Smooth muscle cell (in vitro differentiated cells): ENCODE results near the gene TYSND1. TPM values are rescaled to one million over a fixed set of nuclear protein-coding genes. Genes with fewer than 3 reads are reported as not detected.

Experiments used
- DNase-seq: peaks from one replicate; lab custom pipeline; 2025; ENCODE audit not compliant: unreplicated experiment; lab: John Stamatoyannopoulos, UW
- H2AFZ ChIP-seq: fragments of 200-600 bp; sonication (generic); 2 replicates; pipeline ENCODE4 v1.6.0; 2016; ENCODE audit warnings: antibody characterized with exemption, low read depth, mild to moderate bottlenecking
- H3F3A ChIP-seq: fragments of 200-600 bp; sonication (generic); 2 replicates; pipeline ENCODE4 v1.6.0; 2017; ENCODE audit warnings: antibody characterized with exemption, low read depth
- H3K27ac ChIP-seq: fragments of 200-600 bp; sonication (generic); 2 replicates; pipeline ENCODE4 v1.5.1; 2016; ENCODE audit warnings: low read depth, mild to moderate bottlenecking
- H3K27me3 ChIP-seq: fragments of 200-600 bp; sonication (generic); 2 replicates; pipeline ENCODE4 v1.6.1; 2016; ENCODE audit warnings: low read depth, mild to moderate bottlenecking
- H3K36me3 ChIP-seq: fragments of 200-600 bp; sonication (generic); 2 replicates; pipeline ENCODE4 v1.5.1; 2016; ENCODE audit warnings: low read depth
- H3K4me1 ChIP-seq: fragments of 200-600 bp; sonication (generic); 2 replicates; pipeline ENCODE4 v1.5.1; 2016; ENCODE audit warnings: low read depth
- H3K4me2 ChIP-seq: fragments of 200-600 bp; sonication (generic); 2 replicates; pipeline ENCODE4 v1.6.0; 2016; ENCODE audit warnings: mild to moderate bottlenecking
- H3K4me3 ChIP-seq: fragments of 200-600 bp; sonication (generic); 2 replicates; pipeline ENCODE4 v1.5.1; 2016; ENCODE audit warnings: mild to moderate bottlenecking
- H3K79me2 ChIP-seq: fragments of 200-600 bp; sonication (generic); 2 replicates; pipeline ENCODE4 v1.6.0; 2016; ENCODE audit warnings: low read depth, mild to moderate bottlenecking
- H3K9ac ChIP-seq: fragments of 200-600 bp; sonication (generic); 2 replicates; pipeline ENCODE4 v1.6.0; 2016; ENCODE audit warnings: low read depth
- H3K9me3 ChIP-seq: fragments of 200-600 bp; sonication (generic); replicated peaks from 2 replicates; pipeline ENCODE4 v1.5.1; 2016; ENCODE audit warnings: low read depth
- H4K20me1 ChIP-seq: fragments of 200-600 bp; sonication (generic); 2 replicates; pipeline ENCODE4 v1.6.0; 2016; ENCODE audit warnings: low read depth
- CTCF ChIP-seq: fragments of 200-600 bp; sonication (generic); IDR thresholded peaks from 2 replicates; pipeline ENCODE4 v1.5.1; 2017; ENCODE audit warnings: borderline replicate concordance, mild to moderate bottlenecking, antibody characterized with exemption; ENCODE audit not compliant: insufficient read depth, poor library complexity, severe bottlenecking
- WGBS: methylation state at CpG from one replicate; pipeline ENCODE4 v1.1.7; 2016; ENCODE audit warnings: low lambda C conversion rate; 5-methylcytosine and 5-hydroxymethylcytosine counted together
- polyA plus RNA-seq: library from polyadenylated mRNA; unstranded; fragments of >200 nt; fragmentation: Nextera tagmentation; extraction: Ambion mirVana; gene quantifications from 2 replicates; pipeline ENCODE4 v1.2.1, GENCODE V29; 2016
- total RNA-seq: library from RNA; depleted of rRNA; stranded (reverse); fragments of >200 nt; gene quantifications from 2 replicates; pipeline ENCODE4 v1.2.3, GENCODE V29; 2014

TYSND1 gene
- total RNA-seq = 2.4 and 4.9 TPM in 2 replicates
- polyA plus RNA-seq = 4.5 and 10.0 TPM in 2 replicates

GRCh38 chr10:70146489-70147258 lies at the start of gene TYSND1:
TYSND1 (minus strand) TSS chr10:70146700; CDS start chr10:70146586, 114 bp downstream.
- peaks cover 16% of the 10 kb centered on the region for H3K4me1 ChIP-seq
- DNase-seq = peak; percentile 71
- H3F3A ChIP-seq = peaks cover 41% of the 10 kb centered on the region
- peak within 1 kb of the TSS; percentile 58 for H3K9ac ChIP-seq
- H2AFZ ChIP-seq = no peak within 1 kb of the TSS
- H4K20me1 ChIP-seq = peaks cover 89% of the 10 kb centered on the region
- H3K27ac ChIP-seq = peak within 1 kb of the TSS; percentile 85
- WGBS = 2% methylated on average over 38 of the region's 39 CpGs
- H3K27me3 ChIP-seq = no peaks in the 10 kb centered on the region
- no peaks in the 10 kb centered on the region for H3K9me3 ChIP-seq
- H3K79me2 ChIP-seq = peaks cover 18% of the 10 kb centered on the region
- H3K36me3 ChIP-seq = peaks cover 7% of the 10 kb centered on the region
- peak within 1 kb of the TSS; percentile 99 for H3K4me2 ChIP-seq
- peak within 1 kb of the TSS; percentile 72 for H3K4me3 ChIP-seq
- peak; percentile 52 for TF ChIP-seq CTCF

GRCh38 chr10:70193391-70193844 lies 46.9 kb upstream of the TYSND1 start:
- Histone ChIP-seq H2AFZ (no peak overlapping the region), H3F3A (peaks cover 13% of the 10 kb centered on the region), H3K27me3 (no peaks in the 10 kb centered on the region), H3K4me2 (no peak overlapping the region), H4K20me1 (no peaks in the 10 kb centered on the region), H3K27ac (peak overlapping the region; percentile 82), H3K9ac (no peak overlapping the region), H3K4me1 (peaks cover 5% of the 10 kb centered on the region), H3K36me3 (no peaks in the 10 kb centered on the region), H3K9me3 (no peaks in the 10 kb centered on the region), H3K4me3 (no peak overlapping the region), H3K79me2 (no peaks in the 10 kb centered on the region)
- TF ChIP-seq CTCF = no peak
- 78% methylated on average over 7 of the region's 7 CpGs for WGBS
- no peak for DNase-seq

- H3K9ac ChIP-seq = peak overlapping the region; percentile 52
- peak overlapping the region; percentile 5 for H3K4me2 ChIP-seq
- peaks cover 13% of the 10 kb centered on the region for H3F3A ChIP-seq
- WGBS = 58% methylated on average over 5 of the region's 5 CpGs
- H2AFZ ChIP-seq = no peak overlapping the region
- H3K4me1 ChIP-seq = peaks cover 5% of the 10 kb centered on the region
- H3K27ac ChIP-seq = peak overlapping the region; percentile 82
- no peaks in the 10 kb centered on the region for H3K36me3 ChIP-seq
- H4K20me1 ChIP-seq = no peaks in the 10 kb centered on the region
- no peak for TF ChIP-seq CTCF
- H3K27me3 ChIP-seq = no peaks in the 10 kb centered on the region
- H3K79me2 ChIP-seq = no peaks in the 10 kb centered on the region
- no peak overlapping the region for H3K4me3 ChIP-seq
- no peak for DNase-seq
- H3K9me3 ChIP-seq = no peaks in the 10 kb centered on the region
Observed at GRCh38 chr10:70192326-70192968, 45.9 kb upstream of the TYSND1 start.
